ENCODE results near the gene EFCAB6.

- TF ChIP-seq CTCF (IDR thresholded peaks at IDR 0.05) (no peak), TCF7 (CRISPR knock-in tag; IDR thresholded peaks at IDR 0.05; ENCODE audit: low read depth) (no peak), PRRX2 (CRISPR knock-in tag; IDR thresholded peaks at IDR 0.05) (no peak), MAX (CRISPR knock-in tag; IDR thresholded peaks at IDR 0.05) (no peak), KAT7 (CRISPR knock-in tag; IDR thresholded peaks at IDR 0.05; ENCODE audit: borderline replicate concordance) (no peak), RELA (CRISPR knock-in tag; IDR thresholded peaks at IDR 0.05; ENCODE audit: borderline replicate concordance) (no peak), NFE2L1 (CRISPR knock-in tag; IDR thresholded peaks at IDR 0.05) (no peak), JUN (CRISPR knock-in tag; IDR thresholded peaks at IDR 0.05) (no peak), USF1 (CRISPR knock-in tag; IDR thresholded peaks at IDR 0.05) (no peak), ZNF281 (CRISPR knock-in tag; IDR thresholded peaks at IDR 0.05) (no peak), AR (CRISPR knock-in tag; IDR thresholded peaks at IDR 0.05) (no peak)
- TF ChIP-seq, protein P1, sequence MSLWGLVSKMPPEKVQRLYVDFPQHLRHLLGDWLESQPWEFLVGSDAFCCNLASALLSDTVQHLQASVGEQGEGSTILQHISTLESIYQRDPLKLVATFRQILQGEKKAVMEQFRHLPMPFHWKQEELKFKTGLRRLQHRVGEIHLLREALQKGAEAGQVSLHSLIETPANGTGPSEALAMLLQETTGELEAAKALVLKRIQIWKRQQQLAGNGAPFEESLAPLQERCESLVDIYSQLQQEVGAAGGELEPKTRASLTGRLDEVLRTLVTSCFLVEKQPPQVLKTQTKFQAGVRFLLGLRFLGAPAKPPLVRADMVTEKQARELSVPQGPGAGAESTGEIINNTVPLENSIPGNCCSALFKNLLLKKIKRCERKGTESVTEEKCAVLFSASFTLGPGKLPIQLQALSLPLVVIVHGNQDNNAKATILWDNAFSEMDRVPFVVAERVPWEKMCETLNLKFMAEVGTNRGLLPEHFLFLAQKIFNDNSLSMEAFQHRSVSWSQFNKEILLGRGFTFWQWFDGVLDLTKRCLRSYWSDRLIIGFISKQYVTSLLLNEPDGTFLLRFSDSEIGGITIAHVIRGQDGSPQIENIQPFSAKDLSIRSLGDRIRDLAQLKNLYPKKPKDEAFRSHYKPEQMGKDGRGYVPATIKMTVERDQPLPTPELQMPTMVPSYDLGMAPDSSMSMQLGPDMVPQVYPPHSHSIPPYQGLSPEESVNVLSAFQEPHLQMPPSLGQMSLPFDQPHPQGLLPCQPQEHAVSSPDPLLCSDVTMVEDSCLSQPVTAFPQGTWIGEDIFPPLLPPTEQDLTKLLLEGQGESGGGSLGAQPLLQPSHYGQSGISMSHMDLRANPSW (CRISPR knock-in tag; conservative IDR thresholded peaks at IDR 0.05; ENCODE audit: low read depth): no peak
Observed at GRCh38 chr22:43520632-43521039, 291.5 kb downstream of the EFCAB6 start.
